GM18507 (cell line): ENCODE measurements around the gene IL17RD.

Experiments
- DNase-seq: peaks from one replicate; pipeline ENCODE4 v3.0.0; 2011; ENCODE audit warnings: low read depth; ENCODE audit not compliant: insufficient read length; ENCODE audit errors: extremely low spot score
- FAIRE-seq: peaks from 2 replicates; lab custom pipeline; 2011; peaks lifted over from hg19 to GRCh38; lab: Jason Lieb, UNC

The IL17RD gene

DNA sequence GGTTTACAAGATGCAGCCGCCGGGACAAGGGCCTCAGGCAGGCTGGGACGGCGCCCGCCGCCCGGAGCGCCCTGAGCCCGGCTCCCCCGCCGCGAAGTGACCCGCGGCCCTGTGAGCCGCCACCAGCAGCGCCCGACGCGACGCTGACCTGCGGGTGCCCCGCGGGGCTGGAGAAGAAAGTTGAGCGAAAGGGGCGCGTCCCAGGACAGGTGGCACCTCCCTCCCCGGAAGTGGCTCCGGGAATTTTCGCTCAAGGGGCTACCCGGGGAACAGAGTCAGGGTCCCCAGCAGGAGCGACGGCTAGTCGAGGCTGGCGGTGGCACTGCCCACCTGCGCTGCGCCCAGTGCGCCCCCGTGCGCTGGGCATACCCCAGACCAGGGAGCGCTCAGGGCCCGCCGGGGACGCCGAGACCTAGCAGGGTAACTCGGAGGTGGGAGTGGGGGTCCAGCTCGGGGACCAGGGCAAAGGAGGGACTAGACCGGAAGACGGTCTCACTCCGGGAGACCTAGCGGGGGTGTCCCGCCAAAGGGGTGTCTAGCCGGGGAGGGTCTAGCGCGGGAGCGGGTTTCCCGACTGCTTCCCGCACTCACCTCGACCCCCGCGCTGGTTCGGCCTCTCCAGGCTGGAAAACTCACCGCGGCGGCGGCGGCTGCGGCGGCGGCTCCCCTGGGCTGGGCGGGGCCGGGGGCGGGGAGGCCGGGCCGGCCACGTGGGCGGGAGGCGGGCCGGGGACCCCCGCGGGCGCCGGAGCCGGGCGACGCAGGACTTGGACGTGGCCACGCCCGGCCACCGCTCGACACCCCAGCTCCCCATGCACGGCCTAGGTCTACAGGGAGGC is 86.3 kb downstream of the IL17RD start:
- FAIRE-seq (no peak), DNase-seq (no peak)

DNA sequence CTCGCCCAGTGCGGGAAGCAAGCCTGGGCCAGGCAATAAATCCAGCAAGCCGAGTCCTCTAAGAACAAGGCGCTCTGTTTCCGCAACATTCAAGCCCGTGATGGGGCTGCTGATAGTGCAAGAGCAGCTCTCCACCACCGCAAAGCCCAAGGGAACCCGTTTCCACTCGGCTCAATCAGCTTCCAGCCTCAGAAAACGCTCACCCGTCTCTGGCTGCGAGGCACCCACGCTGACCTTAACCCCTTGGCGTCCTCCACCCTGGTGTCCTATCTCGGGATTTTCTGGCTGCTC is 86.9 kb downstream of the IL17RD start:
- FAIRE-seq (no peak), DNase-seq (no peak)

DNA sequence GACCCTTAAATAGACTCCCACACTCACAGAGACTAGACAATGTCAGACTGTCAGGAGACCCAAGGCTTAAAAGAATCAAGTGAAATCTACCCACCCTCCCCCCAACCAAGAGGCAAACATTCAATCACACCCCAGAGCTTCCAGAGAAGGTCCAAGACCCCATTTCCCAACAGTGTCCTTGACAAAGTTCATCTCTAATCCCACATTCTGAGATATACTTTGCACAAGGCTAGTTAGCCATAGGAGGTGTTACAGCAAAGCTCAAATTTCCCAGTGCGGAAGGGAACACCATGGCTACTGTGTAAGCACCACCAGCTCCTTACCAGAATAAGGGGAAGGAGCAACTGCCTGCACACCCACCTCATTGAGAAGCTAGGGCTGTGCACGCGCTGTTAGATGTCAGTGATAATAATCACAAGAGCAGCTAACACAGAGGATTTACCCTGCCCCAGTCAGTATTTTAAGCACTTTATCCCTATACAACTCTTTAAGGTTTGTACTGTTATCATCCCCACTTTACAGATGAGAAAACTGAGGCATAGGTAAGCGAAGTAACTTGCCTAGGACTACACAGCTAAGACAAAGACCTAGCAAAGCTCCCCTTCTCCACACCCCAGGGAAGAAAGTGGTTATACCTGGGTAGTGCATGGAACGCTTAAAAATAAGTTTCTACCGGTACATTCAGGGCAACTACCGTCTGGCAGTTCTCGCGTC is 87.4 kb downstream of the IL17RD start:
- DNase-seq = no peak
- no peak for FAIRE-seq

DNA sequence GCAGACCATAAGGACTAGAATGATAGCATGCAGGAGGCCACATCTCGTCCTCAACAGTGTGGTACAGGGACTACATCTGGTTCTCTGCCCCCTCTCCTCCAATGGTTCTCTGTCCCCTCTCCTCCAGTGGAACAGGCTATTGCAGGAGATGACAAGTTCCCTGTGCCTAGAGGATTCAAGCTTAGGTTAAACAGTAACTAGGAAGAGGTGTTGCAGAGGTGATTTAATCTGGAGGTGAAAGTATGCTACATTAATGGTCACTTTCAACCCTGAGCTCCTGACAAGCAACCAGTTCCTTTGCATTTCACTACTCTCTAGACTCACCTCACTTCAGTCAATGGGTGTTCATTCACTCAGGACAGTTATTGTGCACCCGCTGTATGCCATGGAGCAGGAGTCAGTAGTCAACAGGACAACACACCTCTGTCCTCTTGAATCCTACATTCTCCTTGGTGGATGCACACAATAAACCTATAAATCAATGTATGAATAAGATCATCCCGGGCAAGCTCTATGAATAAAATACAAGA is 88.7 kb downstream of the IL17RD start:
- DNase-seq = no peak
- FAIRE-seq = no peak

DNA sequence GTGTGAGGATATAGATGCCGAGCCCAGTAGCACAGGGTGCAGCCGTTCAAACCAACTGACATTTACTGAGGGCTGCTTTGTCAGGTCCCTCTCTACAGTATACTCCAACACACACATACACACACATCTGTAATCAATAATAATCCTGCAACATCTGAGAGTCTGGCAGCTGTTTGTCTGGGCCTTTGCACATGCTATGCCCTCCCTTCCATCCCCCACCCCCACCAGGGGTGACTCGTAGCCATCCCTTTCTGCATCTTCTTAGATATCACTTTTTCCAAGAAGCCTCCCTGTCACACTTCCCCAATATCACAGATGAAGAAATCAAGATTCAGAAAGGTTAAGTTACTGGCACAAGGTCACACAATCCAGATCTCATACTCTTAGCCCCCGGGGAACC is 91.0 kb downstream of the IL17RD start:
- FAIRE-seq = no peak

DNA sequence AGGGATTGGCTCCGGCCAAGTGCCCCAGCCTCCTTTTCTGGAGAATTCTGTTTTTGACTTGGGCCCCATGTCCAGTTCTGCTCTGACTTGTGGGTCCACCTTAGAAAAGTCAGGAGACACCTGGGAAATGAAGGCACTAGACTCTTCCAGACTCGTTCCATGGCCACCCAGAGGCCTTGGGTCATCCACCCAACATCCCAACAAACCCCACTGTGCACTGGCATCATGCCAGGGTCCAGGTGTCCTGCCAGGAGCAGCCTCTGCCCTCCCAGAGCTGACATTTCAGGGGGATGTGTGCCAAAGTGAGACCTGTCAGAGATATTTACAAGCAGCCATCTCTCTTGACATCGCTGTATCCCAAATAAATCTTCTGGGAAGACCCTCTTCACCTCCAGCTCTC is 91.5 kb downstream of the IL17RD start:
- DNase-seq (no peak), FAIRE-seq (no peak)

More for the DNA sequence above, 91.0 kb downstream of the IL17RD start:
- no peak for DNase-seq

DNA sequence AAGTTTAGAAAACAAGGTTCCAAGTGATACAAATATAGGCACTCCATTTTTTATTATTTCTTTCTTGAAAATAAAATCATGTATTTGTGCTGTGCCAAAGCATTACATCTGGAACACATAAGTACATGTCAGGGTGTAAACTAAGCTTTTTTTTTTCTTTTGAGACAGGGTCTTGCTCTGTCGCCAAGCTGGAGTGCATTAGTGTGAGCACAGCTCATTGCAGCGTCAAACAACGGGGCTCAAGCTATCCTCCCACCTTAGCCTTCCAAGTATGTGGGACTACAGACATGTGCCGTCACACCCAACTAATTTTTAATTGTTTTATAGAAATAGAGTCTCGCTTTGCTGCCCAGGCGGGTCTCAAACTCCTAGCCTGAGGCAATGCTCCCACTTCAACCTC is 95.7 kb downstream of the IL17RD start:
- DNase-seq = no peak
- FAIRE-seq = no peak

DNA sequence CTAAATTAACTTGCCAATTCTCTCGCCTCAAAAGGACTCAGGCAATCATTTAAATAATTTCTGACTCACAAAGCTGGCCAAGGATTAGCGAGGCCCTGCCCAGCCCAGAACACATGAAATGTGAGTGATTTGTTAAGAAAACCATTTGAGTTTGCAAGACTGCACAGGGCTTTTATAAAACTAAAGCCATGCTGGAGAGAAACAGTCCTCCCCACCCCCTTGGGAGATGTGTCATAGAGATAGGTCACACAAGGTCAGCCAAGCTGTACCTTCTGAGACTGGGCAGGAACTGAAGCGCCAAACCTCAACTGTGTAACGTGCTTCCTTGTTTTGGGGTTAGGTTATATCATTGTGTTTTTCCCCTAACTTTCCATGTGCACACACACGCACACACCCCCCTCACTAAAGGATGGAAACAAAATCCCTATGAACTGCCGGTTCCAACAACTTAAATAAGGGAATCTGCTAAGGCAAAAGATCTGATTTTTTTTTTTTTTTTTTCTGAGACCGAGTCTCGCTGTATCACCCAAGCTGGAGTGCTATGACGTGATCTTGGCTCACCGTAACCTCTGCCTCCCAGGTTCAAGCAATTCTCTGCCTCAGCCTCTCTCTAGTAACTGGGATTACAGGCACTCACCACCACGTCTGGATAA is 96.6 kb downstream of the IL17RD start:
- DNase-seq (peak; percentile 75), FAIRE-seq (peak; percentile 98)

DNA sequence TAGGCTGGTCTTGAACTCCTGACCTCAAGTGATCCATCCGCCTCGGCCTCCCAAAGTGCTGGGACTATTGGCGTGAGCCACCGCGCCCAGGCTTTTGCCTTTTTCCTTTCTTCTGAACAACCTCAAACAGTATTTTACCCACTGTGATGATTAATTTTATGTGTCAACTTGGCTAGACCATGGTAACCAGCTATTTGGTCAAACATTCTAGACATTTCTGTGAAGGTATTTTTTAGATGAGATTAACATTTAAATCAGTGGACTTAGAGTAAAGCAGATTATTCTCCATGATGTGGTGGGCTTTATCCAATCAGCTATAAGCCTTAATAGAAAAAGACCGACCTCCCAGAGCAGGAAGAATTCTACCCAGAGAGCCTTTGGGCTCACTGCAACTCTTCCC is 98.7 kb downstream of the IL17RD start:
- FAIRE-seq (no peak), DNase-seq (no peak)

DNA sequence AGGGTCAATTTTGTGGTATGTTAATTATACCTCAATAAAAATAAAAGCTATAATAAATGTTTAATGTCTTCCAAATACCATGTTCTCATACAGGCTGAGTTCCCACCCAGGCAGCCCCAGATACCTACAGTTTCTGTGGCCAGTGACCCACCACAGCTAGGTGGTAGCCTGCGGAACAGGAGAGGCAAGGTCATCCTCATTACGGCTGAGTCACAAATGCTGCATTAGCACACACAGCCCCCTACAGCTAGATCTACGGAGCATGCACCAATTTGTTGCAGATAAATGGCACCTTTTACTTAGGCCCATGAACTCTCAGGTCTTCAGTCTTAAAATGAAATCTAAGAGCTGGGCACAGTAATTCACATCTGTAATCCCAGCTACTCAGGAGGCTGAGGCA is 99.6 kb downstream of the IL17RD start:
- DNase-seq (no peak), FAIRE-seq (no peak)

DNA sequence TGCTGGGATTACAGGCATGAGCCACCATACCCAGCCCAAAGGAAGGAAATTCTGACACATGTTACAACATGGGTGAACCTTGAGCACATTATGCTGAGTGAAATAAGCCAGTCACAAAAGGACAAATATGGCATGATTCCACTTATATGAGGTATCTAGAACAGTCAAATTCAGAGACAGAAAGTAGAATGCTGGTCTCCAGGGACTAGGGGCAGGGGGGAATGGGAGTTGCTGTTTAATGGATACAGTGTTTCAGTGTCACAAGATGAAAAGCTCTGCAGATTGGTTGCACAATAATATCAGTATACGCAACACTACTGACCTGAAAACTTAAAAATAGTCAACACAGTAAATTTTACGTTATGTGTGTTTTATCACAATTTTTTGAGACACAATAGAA is 100.6 kb downstream of the IL17RD start:
- DNase-seq (no peak), FAIRE-seq (no peak)

DNA sequence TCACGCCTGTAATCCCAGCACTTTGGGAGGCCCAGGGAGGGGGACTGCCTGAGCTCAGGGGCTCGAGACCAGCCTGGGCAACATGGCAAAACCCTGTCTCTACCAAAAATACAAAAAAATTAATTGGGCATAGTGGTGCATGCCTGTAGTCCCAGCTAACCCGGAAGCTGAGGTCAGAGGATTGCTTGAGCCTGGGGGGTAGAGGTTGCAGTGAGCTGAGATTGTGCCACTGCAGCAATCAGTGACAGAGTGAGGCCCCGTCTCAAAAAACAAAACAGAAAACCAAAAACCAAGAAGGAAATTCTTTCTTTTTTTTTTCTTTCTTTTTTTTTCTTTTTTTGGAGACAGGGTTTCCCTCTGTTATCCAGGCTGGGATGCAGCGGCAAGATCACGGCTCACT is 101.2 kb downstream of the IL17RD start:
- no peak for FAIRE-seq
- DNase-seq = no peak

DNA sequence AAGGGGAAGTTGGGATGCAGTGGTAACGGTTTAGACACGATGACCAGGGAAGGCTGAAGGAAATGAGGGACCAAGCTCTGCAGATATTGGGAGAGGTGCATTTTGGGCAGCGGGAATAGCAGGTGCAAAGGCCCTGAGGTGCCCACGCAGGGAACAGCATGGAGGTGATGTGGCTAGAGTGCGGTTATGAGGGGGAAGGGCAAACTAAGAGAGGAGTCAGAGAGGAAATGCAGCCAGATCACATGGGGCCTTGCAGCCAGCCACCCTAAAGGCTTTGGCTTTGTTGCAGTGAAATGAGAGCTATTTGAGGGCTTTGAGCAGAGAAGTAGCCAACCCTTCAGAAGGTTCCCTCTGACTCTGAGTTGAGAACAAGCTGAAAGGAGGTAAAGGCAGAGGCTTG is 102.1 kb downstream of the IL17RD start:
- FAIRE-seq = no peak
- no peak for DNase-seq

DNA sequence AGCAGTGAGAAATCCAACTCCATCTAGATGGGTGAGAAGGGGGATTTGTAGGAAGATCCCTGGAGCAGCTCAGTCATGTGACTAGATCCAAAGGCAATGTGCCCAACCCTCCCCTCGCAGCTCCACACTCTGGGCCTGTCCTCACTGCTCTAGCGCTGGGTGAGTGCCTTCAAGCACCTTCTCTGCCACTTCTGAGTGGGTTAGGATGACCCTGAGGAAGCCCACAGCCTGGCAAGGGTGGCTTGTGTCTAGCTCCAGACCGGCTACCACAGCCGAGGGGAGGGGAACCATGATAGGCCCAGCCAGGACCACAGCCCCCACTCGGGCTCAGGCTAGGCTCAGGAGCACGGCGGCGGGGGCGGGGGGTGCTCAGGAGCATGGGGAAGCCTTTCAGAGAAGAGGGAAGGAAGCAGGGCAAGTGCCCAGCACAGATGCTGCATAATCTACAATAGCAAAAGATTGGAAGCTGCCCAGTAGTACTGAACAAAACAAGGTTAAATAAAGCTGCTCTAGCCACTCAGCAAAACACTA is 103.0 kb downstream of the IL17RD start:
- FAIRE-seq (no peak), DNase-seq (no peak)

DNA sequence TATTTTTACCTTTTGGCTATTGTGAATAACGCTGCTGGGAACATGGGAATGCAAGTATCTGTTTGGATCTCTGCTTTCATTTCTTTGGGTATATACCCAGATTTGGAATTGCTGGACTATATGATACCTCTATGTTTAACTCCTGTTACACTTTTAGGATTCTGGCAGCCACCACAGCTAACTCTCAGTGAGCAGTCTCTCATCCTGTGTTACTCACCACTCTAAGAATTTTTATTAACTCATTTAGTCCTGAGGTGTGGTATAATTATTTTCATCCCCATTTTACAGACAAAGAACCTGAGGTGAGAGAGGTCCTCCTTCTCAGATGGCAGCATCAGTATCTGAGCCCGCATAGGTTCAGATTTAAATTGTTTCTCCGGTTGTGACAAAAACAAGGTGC is 103.6 kb downstream of the IL17RD start:
- no peak for FAIRE-seq

DNA sequence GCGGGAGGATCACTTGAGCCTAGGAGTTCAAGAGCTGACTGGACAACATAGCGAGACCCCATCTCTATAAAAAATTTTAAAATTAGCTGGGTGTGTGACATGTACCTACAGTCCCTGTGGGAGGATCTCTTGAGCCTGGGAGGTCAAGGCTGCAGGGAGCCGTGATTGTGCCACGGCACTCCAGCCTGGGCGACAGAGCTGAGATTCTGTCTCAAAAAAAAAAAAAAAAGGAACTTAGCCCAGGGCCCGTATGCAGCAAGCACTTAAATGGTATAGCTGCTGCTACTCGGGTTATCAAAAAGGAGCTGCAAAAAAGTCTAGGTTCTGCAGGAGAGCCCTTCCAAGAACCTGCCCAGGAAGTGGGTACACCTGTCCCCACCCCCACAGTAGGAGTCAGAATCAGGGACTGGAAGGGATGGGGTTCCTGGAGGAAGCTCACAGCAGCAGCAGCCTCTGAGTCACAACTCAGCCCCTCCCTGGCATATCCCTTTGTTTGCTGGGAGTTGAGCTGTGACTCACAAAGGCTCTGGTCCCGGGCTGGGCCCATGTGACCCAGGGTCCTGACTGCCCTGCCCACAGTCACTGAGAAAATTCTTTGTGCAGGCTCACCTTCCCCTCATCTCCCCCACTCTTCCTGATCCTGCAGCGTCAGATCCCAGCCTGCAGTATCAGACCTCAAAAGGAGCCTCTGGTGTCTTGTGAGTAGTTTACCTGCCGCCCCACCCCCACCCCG is 104.9 kb downstream of the IL17RD start, which contains the start of gene SPATA12:
Gene SPATA12 (plus strand): TSS at position 576 of the 733 bp plus-strand sequence. CDS start 13,031 bp downstream, outside the sequence.
- DNase-seq = no peak
- FAIRE-seq = no peak

More for the DNA sequence above, 103.6 kb downstream of the IL17RD start:
- DNase-seq = no peak

DNA sequence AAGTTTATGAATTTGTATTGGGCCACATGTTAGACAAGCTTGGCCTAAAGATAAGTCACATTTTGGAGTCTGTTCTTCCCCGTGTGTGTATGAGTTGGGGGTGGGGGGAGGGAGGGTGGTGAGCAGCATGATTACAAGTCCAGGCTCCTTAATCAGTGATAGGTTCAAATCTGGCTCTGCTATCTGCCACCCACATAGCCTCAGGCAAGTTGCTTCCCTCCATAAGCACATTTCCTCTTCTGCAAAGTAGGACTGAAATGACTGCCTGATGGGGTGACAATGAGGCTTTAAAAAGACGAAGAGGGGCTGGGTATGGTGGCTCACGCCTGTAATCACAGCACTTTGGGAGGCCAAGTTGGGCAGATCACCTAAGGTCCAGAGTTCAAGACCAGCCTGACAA is 105.7 kb downstream of the IL17RD start:
- no peak for FAIRE-seq
- DNase-seq = no peak

DNA sequence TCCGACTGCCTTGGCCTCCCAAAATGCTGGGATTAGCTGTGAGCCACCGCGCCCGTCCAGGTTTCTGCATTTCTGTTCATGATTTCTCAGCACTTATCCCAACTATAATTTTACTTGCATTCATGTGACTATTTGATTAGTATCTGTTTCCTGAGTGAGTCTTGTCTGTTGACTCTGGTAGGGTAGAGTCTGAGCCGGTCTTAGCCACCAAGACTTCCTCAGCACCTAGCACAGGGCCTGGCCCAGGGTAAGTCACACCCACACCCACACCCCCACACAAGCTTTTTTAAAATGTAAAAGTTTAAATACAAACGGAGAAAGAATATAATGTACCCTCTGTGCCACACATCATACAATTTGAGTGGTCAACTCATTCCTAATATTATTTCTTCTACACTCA is 107.8 kb downstream of the IL17RD start:
- FAIRE-seq (no peak), DNase-seq (no peak)

DNA sequence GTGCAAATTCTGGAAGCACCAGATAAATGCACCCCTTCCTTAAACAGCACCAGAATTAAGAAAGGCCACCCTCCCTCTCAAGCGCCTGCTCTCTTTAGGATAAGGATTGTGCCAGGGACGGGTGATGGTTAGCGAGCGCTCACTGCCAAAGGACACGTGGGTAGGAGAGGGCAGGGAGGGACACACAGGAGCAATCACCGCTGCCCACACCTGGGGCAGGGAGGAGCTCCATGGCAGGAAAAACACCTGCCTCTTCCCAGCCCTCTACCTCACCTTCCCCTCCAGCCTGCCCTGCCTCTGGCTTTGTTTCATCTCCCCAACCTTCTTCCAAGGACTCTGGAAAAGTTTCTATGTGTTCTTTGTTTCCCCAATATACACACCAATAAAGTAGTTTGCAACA is 112.0 kb downstream of the IL17RD start:
- no peak for FAIRE-seq
- DNase-seq = no peak

DNA sequence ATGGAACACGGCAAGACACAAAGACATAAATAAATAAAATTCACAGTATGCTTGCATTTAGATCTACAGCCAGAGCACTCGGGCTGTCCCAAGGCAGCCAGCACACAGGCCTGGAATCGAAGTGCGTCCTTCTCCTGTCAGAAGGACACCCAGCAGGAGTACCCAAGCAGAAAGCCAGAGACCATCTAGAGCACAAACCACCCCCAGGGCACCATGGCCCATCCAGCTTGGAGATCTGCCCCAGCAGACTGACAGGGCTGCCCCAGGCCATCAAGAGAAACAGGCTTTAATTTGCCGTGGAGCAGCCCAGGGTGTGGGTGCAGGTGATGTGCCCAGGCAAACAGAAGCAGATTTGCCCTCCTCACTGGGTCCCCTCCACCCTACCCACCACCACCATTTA is 112.5 kb downstream of the IL17RD start:
- FAIRE-seq (no peak), DNase-seq (no peak)
